Mesenchymal stem cell (in vitro differentiated cells and primary cell): ENCODE measurements around the gene CDK11B.

ENCODE experiments used
- DNase-seq: peaks from one replicate; pipeline ENCODE4 v3.0.0-alpha.2; 2013
- H2AFZ ChIP-seq: one replicate; pipeline ENCODE4 v1.6.1; 2013; ENCODE audit warnings: low read depth, mild to moderate bottlenecking, control low read depth, inconsistent platforms, low read length, moderate library complexity
- H2AK5ac ChIP-seq: 2 replicates; pipeline ENCODE4 v1.6.1; 2013; ENCODE audit warnings: low read length, moderate library complexity, mild to moderate bottlenecking, inconsistent platforms; ENCODE audit not compliant: severe bottlenecking
- H2BK120ac ChIP-seq: one replicate; pipeline ENCODE4 v1.6.1; 2013; ENCODE audit warnings: low read depth, mild to moderate bottlenecking, inconsistent platforms, low read length, moderate library complexity
- H2BK12ac ChIP-seq, 2 experiments: one replicate each; pipeline ENCODE4 v1.6.1; 2013; ENCODE audit warnings: inconsistent platforms in 2 of 2, low read length in 2 of 2, mild to moderate bottlenecking in 2 of 2, moderate library complexity in 2 of 2, control low read depth in 1 of 2
- H2BK15ac ChIP-seq: one replicate; pipeline ENCODE4 v1.6.1; 2013; ENCODE audit warnings: mild to moderate bottlenecking, low read depth, inconsistent platforms; ENCODE audit not compliant: poor library complexity, severe bottlenecking
- H2BK5ac ChIP-seq: 2 replicates; pipeline ENCODE4 v1.6.1; 2013; ENCODE audit warnings: low read depth, mild to moderate bottlenecking, low read length, control low read depth, inconsistent platforms; ENCODE audit not compliant: poor library complexity, severe bottlenecking
- H3K14ac ChIP-seq, 2 experiments: one replicate each; pipeline ENCODE4 v1.6.1; 2013; ENCODE audit warnings: inconsistent platforms in 2 of 2, low read length in 2 of 2, control low read depth in 1 of 2, mild to moderate bottlenecking in 1 of 2, moderate library complexity in 1 of 2
- H3K18ac ChIP-seq, 2 experiments: one replicate each; pipeline ENCODE4 v1.6.1; 2013; ENCODE audit warnings: inconsistent platforms in 2 of 2, low read length in 2 of 2, control low read depth in 1 of 2, low read depth in 1 of 2, mild to moderate bottlenecking in 1 of 2
- H3K23ac ChIP-seq, 2 experiments: one replicate each; pipeline ENCODE4 v1.6.1; 2013; ENCODE audit warnings: inconsistent platforms in 2 of 2, low read length in 2 of 2, mild to moderate bottlenecking in 2 of 2, moderate library complexity in 2 of 2, control low read depth in 1 of 2
- H3K27ac ChIP-seq: 2 replicates; pipeline ENCODE4 v1.5.1; 2013; ENCODE audit warnings: mild to moderate bottlenecking, moderate library complexity, low read length, control low read depth, inconsistent platforms; ENCODE audit not compliant: poor library complexity, severe bottlenecking
- H3K27me3 ChIP-seq, 2 experiments: 2 replicates each; pipeline versions ENCODE4 v1.6.1 to v1.7.0; 2013; ENCODE audit warnings: low read length in 2 of 2, mild to moderate bottlenecking in 2 of 2, moderate library complexity in 2 of 2, control low read depth in 1 of 2, inconsistent platforms in 1 of 2; ENCODE audit not compliant: control insufficient read depth in 1 of 2, insufficient read depth in 1 of 2
- H3K36me3 ChIP-seq, 2 experiments: 2 replicates each; pipeline versions ENCODE4 v1.6.1 to v1.7.0; 2013; ENCODE audit warnings: low read length in 2 of 2, control low read depth in 1 of 2, inconsistent platforms in 1 of 2, low read depth in 1 of 2, mild to moderate bottlenecking in 1 of 2; ENCODE audit not compliant: insufficient read depth in 2 of 2, control insufficient read depth in 1 of 2
- H3K4ac ChIP-seq, 2 experiments: one replicate each; pipeline ENCODE4 v1.6.1; 2013; ENCODE audit warnings: inconsistent platforms in 2 of 2, low read length in 2 of 2, mild to moderate bottlenecking in 2 of 2, moderate library complexity in 2 of 2, control low read depth in 1 of 2, low read depth in 1 of 2
- H3K4me1 ChIP-seq: 2 replicates; pipeline ENCODE4 v1.6.1; 2013; ENCODE audit warnings: low read depth, low read length, control low read depth; ENCODE audit not compliant: control insufficient read depth, insufficient read depth
- H3K4me2 ChIP-seq: 2 replicates; pipeline ENCODE4 v1.6.1; 2013; ENCODE audit warnings: low read length, mild to moderate bottlenecking, inconsistent platforms; ENCODE audit not compliant: poor library complexity, severe bottlenecking
- H3K4me3 ChIP-seq, 2 experiments: 2 replicates each; pipeline versions ENCODE4 v1.5.1 to v1.7.0; 2013; ENCODE audit warnings: low read length in 2 of 2, mild to moderate bottlenecking in 2 of 2, control low read depth in 1 of 2, low read depth in 1 of 2; ENCODE audit not compliant: insufficient read depth in 1 of 2
- H3K79me1 ChIP-seq: replicated peaks from 2 replicates; pipeline ENCODE4 v1.6.1; 2013; ENCODE audit warnings: mild to moderate bottlenecking, control low read depth, low read length, inconsistent platforms; ENCODE audit not compliant: poor library complexity, severe bottlenecking
- H3K9ac ChIP-seq: 2 replicates; pipeline ENCODE4 v1.7.0; 2013; ENCODE audit warnings: mild to moderate bottlenecking, low read length, moderate library complexity
- H3K9me3 ChIP-seq: 2 replicates; pipeline ENCODE4 v1.7.0; 2013; ENCODE audit warnings: mild to moderate bottlenecking, low read length; ENCODE audit not compliant: control insufficient read depth
- H4K8ac ChIP-seq: one replicate; pipeline ENCODE4 v1.6.1; 2013; ENCODE audit warnings: inconsistent platforms, mild to moderate bottlenecking, low read length, moderate library complexity
- H4K91ac ChIP-seq: one replicate; pipeline ENCODE4 v1.6.1; 2013; ENCODE audit warnings: mild to moderate bottlenecking, low read length, inconsistent platforms
- WGBS: methylation state at CpG from one replicate; pipeline ENCODE4 v1.1.7; 2013; ENCODE audit warnings: mixed read lengths; 5-methylcytosine and 5-hydroxymethylcytosine counted together

The CDK11B gene

DNA sequence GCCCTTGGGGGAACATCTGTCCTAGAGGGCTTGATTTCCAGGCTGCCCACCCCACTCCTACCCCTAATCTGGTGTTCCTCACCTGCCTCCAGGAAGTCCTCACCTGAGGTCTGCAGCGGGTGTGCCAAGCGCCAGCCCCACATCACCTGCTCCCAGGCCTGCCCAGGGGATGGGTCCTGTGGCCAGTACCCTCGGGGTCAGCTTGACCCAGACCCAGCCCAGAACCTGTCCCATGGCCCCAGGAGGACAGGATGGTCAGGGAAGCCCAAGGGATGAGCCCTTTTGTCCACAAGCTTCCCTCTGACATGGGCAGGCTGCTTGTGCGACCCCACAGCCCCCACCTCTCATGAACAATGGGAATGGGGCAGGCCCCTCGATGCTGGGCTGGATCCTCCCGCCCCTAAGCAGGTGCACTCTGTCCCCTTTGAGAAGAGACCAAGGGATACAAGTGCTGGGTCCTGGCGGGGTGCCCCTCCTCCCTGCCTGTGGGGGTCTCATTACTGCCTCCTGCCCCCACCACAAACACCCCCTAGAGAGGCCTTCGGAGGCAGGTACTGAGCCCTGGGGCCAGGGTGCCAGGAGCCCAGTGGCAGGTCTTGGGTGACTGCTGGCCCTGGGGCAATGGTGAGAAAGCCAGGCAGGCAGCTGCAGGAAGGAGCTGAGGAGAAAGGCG, 40.3 kb downstream of the CDK11B start:
- H2BK12ac ChIP-seq: no peak overlapping the region
- no peak overlapping the region for H2AK5ac ChIP-seq
- H2BK120ac ChIP-seq: no peak overlapping the region
- no peak overlapping the region for H3K4ac ChIP-seq
- no peak overlapping the region for H2AFZ ChIP-seq
- no peak overlapping the region for H3K18ac ChIP-seq
- no peak overlapping the region for H3K23ac ChIP-seq
- no peaks in the 10 kb centered on the region for H3K27me3 ChIP-seq
- no peak overlapping the region for H3K9ac ChIP-seq
- no peak overlapping the region for H3K4me2 ChIP-seq
- peaks cover 13 to 63% of the 10 kb centered on the region in 2 experiments for H3K36me3 ChIP-seq
- no peak overlapping the region for H2BK5ac ChIP-seq
- H3K4me3 ChIP-seq: no peak overlapping the region
- H2BK15ac ChIP-seq: no peak overlapping the region
- no peak for DNase-seq
- H3K79me1 ChIP-seq: peaks cover 59% of the 10 kb centered on the region
- H3K27ac ChIP-seq: no peak overlapping the region
- H3K4me1 ChIP-seq: peaks cover 38% of the 10 kb centered on the region
- H4K8ac ChIP-seq: no peak overlapping the region
- H3K9me3 ChIP-seq: no peaks in the 10 kb centered on the region
- 86% methylated on average over 9 of the region's 9 CpGs for WGBS
- H4K91ac ChIP-seq: no peak overlapping the region
- no peak overlapping the region for H3K14ac ChIP-seq

DNA sequence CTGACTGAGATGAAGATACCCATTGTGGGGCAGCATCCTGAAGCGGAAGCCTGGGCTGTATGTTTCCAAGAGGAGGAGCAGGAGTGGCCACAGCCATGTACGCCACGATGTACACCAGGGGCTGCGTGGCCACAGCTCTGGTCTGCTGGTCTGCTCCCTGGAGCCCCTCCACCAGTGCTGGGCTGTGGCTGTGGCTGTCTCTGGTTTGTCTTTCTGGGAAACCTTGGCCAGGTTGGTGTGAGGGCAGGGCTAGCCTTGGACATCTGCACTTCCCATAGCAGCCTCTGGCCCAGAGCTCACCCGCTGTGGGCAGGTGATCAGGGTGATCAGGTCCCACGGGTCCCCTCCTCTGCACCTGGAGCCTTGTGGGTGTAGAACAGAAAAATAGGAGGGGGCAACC, 40.9 kb downstream of the CDK11B start:
- Histone ChIP-seq H3K4me1 (peaks cover 36% of the 10 kb centered on the region), H4K8ac (no peak overlapping the region), H3K36me3 (peaks cover 13 to 57% of the 10 kb centered on the region in 2 experiments), H2BK120ac (no peak overlapping the region), H3K27me3 (no peaks in the 10 kb centered on the region), H2AK5ac (no peak overlapping the region), H3K4ac (no peak overlapping the region), H3K27ac (no peak overlapping the region), H3K4me2 (no peak overlapping the region), H3K4me3 (no peak overlapping the region), H4K91ac (no peak overlapping the region), H3K18ac (no peak overlapping the region), H3K23ac (no peak overlapping the region), H3K79me1 (peaks cover 57% of the 10 kb centered on the region), H2BK5ac (no peak overlapping the region), H2BK12ac (no peak overlapping the region), H3K14ac (no peak overlapping the region), H3K9ac (no peak overlapping the region), H3K9me3 (no peaks in the 10 kb centered on the region), H2BK15ac (no peak overlapping the region), H2AFZ (no peak overlapping the region)
- WGBS: 96% methylated on average over 6 of the region's 6 CpGs
- no peak for DNase-seq

DNA sequence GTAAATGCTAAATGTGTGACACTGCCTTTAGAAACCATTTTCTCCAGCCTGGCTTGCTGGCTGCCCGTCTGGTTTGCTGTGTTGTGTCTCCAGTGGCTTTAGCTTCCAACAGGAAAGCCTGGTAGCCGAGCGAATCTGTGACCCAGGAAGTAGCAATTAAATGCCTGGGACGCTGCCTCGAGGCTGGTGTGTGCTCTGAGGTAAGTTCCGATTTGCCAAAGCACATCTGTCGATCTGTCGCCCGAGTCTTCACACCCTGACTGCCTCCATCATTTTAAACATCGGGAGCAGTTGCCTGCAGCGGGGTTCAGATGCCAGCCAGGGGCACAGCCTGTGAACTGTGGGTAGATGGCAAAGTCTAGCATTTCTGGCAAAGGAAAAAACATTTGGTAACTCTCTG, 41.3 kb downstream of the CDK11B start:
- Histone ChIP-seq H3K14ac (no peak overlapping the region), H4K8ac (no peak overlapping the region), H3K4me1 (peaks cover 34% of the 10 kb centered on the region), H3K27ac (no peak overlapping the region), H3K23ac (no peak overlapping the region), H4K91ac (no peak overlapping the region), H2AFZ (no peak overlapping the region), H3K27me3 (no peaks in the 10 kb centered on the region), H2BK5ac (no peak overlapping the region), H2BK120ac (no peak overlapping the region), H3K79me1 (peaks cover 55% of the 10 kb centered on the region), H2BK15ac (no peak overlapping the region), H3K18ac (no peak overlapping the region), H3K36me3 (peaks cover 13 to 53% of the 10 kb centered on the region in 2 experiments), H2AK5ac (no peak overlapping the region), H3K9me3 (no peaks in the 10 kb centered on the region), H3K4me3 (no peak overlapping the region), H3K4me2 (no peak overlapping the region), H2BK12ac (no peak overlapping the region), H3K4ac (no peak overlapping the region), H3K9ac (no peak overlapping the region)
- no peak for DNase-seq
- WGBS: 96% methylated on average over 11 of the region's 11 CpGs

DNA sequence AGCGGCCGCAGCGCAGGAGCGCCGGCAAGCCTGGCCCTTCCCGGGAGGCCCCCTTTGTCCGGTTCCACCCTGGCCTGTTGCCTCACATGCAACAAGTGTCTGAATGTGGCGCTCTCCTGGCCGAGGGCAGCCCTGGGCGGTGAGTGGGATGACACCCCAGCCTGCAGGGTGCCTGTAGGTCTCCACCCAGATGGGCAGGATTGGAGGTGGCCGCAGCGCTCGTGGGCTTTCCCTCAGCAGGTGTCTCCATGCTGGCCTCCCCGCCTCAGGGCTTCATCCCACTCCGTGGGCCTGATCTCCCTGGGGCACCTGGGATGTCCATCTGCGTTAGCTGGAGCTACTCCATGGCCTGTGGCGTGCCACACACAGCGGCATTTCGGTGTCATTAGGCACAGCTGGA, 42.0 kb downstream of the CDK11B start:
- H3K79me1 ChIP-seq: peaks cover 55% of the 10 kb centered on the region
- H2BK15ac ChIP-seq: no peak overlapping the region
- 84% methylated on average over 19 of the region's 19 CpGs for WGBS
- no peak for DNase-seq
- H4K8ac ChIP-seq: no peak overlapping the region
- H3K9me3 ChIP-seq: no peaks in the 10 kb centered on the region
- no peak overlapping the region for H2AK5ac ChIP-seq
- H3K9ac ChIP-seq: peak overlapping the region; percentile 99
- peak overlapping the region in 1 of 2 experiments; percentile 18 for H3K14ac ChIP-seq
- H3K27ac ChIP-seq: no peak overlapping the region
- H3K4me1 ChIP-seq: peaks cover 31% of the 10 kb centered on the region
- H2AFZ ChIP-seq: no peak overlapping the region
- no peak overlapping the region for H4K91ac ChIP-seq
- peak overlapping the region in 1 of 2 experiments; percentile 10 for H3K23ac ChIP-seq
- H3K18ac ChIP-seq: no peak overlapping the region
- H2BK12ac ChIP-seq: no peak overlapping the region
- peaks cover 13 to 50% of the 10 kb centered on the region in 2 experiments for H3K36me3 ChIP-seq
- H3K4ac ChIP-seq: peak overlapping the region; percentile 30 to 84
- H3K27me3 ChIP-seq: no peaks in the 10 kb centered on the region
- H3K4me3 ChIP-seq: peak overlapping the region; percentile 90 to 97
- H3K4me2 ChIP-seq: peak overlapping the region; percentile 85
- H2BK5ac ChIP-seq: no peak overlapping the region
- H2BK120ac ChIP-seq: no peak overlapping the region
